GM21717 (cell line): ENCODE data around the gene ANKDD1B.
"Not testable (repeated sequence)": the region's sequence is repeated elsewhere in the genome, so short reads cannot be mapped to it uniquely, and the experiment has no call there.

Experiments used
- ATAC-seq: cut with Tn5 transposase; IDR thresholded peaks from one replicate; pipeline ENCODE4 v1.9.1; 2021; ENCODE audit warnings: mild to moderate bottlenecking, moderate library complexity; ENCODE audit not compliant: unreplicated experiment

Gene ANKDD1B

GRCh38 chr5:75695472-75696351 is 84.5 kb downstream of the ANKDD1B start:
- ATAC-seq = not testable (repeated sequence)

GRCh38 chr5:75701856-75702255 is 90.6 kb downstream of the ANKDD1B start:
- ATAC-seq = no peak

GRCh38 chr5:75706016-75706415 is 94.8 kb downstream of the ANKDD1B start:
- no peak for ATAC-seq

- no peak for ATAC-seq
Measured at GRCh38 chr5:75706775-75707174, 95.5 kb downstream of the ANKDD1B start.

- no peak for ATAC-seq
Measured at GRCh38 chr5:75707911-75708509, 96.8 kb downstream of the ANKDD1B start.

GRCh38 chr5:75710637-75711036 is 99.4 kb downstream of the ANKDD1B start:
- ATAC-seq = no peak

- no peak for ATAC-seq
Measured at GRCh38 chr5:75711151-75711550, 99.9 kb downstream of the ANKDD1B start.

- ATAC-seq = no peak
Measured at GRCh38 chr5:75712091-75712490, 100.8 kb downstream of the ANKDD1B start.

GRCh38 chr5:75716715-75717081 is 105.4 kb downstream of the ANKDD1B start:
- peak; percentile 23 for ATAC-seq

- peak; percentile 96 for ATAC-seq
Measured at GRCh38 chr5:75717082-75717922, 106.0 kb downstream of the ANKDD1B start, which contains the start of gene POC5. TSS of gene POC5 (minus strand) at chr5:75717437. CDS start at chr5:75712937, 4,500 bp downstream.

- ATAC-seq = no peak
Measured at GRCh38 chr5:75720882-75721281, 109.6 kb downstream of the ANKDD1B start.
